SU-DHL-6 (cell line): Measurements from ENCODE around the gene ADD3.

ENCODE experiments used
- H2AFZ ChIP-seq: fragments of 200-600 bp; sonication (generic); 2 replicates; pipeline ENCODE4 v1.6.1; 2014; ENCODE audit warnings: low read depth, mild to moderate bottlenecking, moderate library complexity, mixed read lengths, antibody characterized with exemption, low read length; ENCODE audit not compliant: severe bottlenecking
- H3F3A ChIP-seq: fragments of 200-600 bp; shearing (Covaris generic); 2 replicates; pipeline ENCODE4 v1.6.0; 2016; ENCODE audit warnings: antibody characterized with exemption, mild to moderate bottlenecking; ENCODE audit not compliant: insufficient read depth
- H3K27ac ChIP-seq: fragments of 200-600 bp; sonication (generic); 2 replicates; pipeline ENCODE4 v1.5.1; 2016; ENCODE audit warnings: low read depth, mild to moderate bottlenecking, low read length, moderate library complexity, mixed read lengths
- H3K27me3 ChIP-seq: fragments of 200-600 bp; sonication (generic), shearing (Covaris generic); 2 replicates; pipeline ENCODE4 v1.6.0; 2014; ENCODE audit warnings: mild to moderate bottlenecking, low read length
- H3K36me3 ChIP-seq: fragments of 200-600 bp; sonication (generic); 2 replicates; pipeline ENCODE4 v1.6.1; 2014; ENCODE audit warnings: mild to moderate bottlenecking, low read length, mixed read lengths
- H3K4me2 ChIP-seq: fragments of 300-600, 200-600 bp; shearing (Covaris generic), sonication (generic); 2 replicates; pipeline ENCODE4 v1.6.0; 2014; ENCODE audit warnings: low read length, low read depth, mild to moderate bottlenecking; ENCODE audit not compliant: poor library complexity, severe bottlenecking
- H3K4me3 ChIP-seq: fragments of 200-600 bp; sonication (generic); 2 replicates; pipeline ENCODE4 v1.5.1; 2014; ENCODE audit warnings: antibody characterized with exemption, low read length, mild to moderate bottlenecking, mixed read lengths; ENCODE audit not compliant: insufficient read depth, poor library complexity, severe bottlenecking
- H3K79me2 ChIP-seq: fragments of 200-600 bp; sonication (generic); 2 replicates; pipeline ENCODE4 v1.6.1; 2014; ENCODE audit warnings: mild to moderate bottlenecking, low read length, moderate library complexity; ENCODE audit not compliant: insufficient read depth
- H3K9ac ChIP-seq: fragments of 200-600 bp; sonication (generic); 2 replicates; pipeline ENCODE4 v1.7.0; 2014; ENCODE audit warnings: mild to moderate bottlenecking, low read length
- H3K9me2 ChIP-seq: fragments of 200-600 bp; sonication (generic); replicated peaks from 2 replicates; pipeline ENCODE4 v1.6.1; 2014; ENCODE audit warnings: low read length; ENCODE audit not compliant: insufficient read depth
- H3K9me3 ChIP-seq: fragments of 200-600 bp; sonication (generic); 2 replicates; pipeline ENCODE4 v1.6.1; 2014; ENCODE audit warnings: low read length, mixed read lengths; ENCODE audit not compliant: insufficient read depth
- H4K20me1 ChIP-seq: fragments of 200-600 bp; sonication (generic); 2 replicates; pipeline ENCODE4 v1.6.1; 2014; ENCODE audit warnings: low read depth, mild to moderate bottlenecking, antibody characterized with exemption, low read length, moderate library complexity, mixed read lengths
- CTCF ChIP-seq: fragments of 200-600 bp; sonication (generic); IDR thresholded peaks from one replicate; pipeline ENCODE4 v1.5.1; 2017; ENCODE audit warnings: antibody characterized with exemption, mild to moderate bottlenecking, low read length, moderate library complexity; ENCODE audit not compliant: insufficient read depth, poor library complexity, severe bottlenecking
- EZH2phosphoT487 ChIP-seq: fragments of 200-600 bp; sonication (generic), shearing (Covaris generic); conservative IDR thresholded peaks from 2 replicates; pipeline ENCODE4 v1.6.1; 2018; ENCODE audit warnings: mild to moderate bottlenecking, antibody characterized with exemption, low read length, moderate library complexity, mixed read lengths

Gene ADD3

GRCh38 chr10:110032801-110033700, 25.3 kb downstream of the ADD3 start:
- Histone ChIP-seq H3K4me3 (no peak overlapping the region), H2AFZ (no peak overlapping the region), H3K27ac (no peak overlapping the region), H3K27me3 (no peaks in the 10 kb centered on the region), H3F3A (0 out of 2 replicates have a peak, but pooled peaks cover 5% of the 10 kb centered on the region), H3K79me2 (peaks cover 97% of the 10 kb centered on the region), H3K9me3 (no peaks in the 10 kb centered on the region), H4K20me1 (peaks cover 33% of the 10 kb centered on the region), H3K4me2 (no peak overlapping the region), H3K9ac (no peak overlapping the region), H3K36me3 (no peaks in the 10 kb centered on the region), H3K9me2 (no peaks in the 10 kb centered on the region)
- no peak for TF ChIP-seq CTCF
- TF ChIP-seq EZH2phosphoT487 = no peak

GRCh38 chr10:110033701-110034235, 26.0 kb downstream of the ADD3 start:
- H3K79me2 ChIP-seq = peaks cover 97% of the 10 kb centered on the region
- no peaks in the 10 kb centered on the region for H3K9me2 ChIP-seq
- H2AFZ ChIP-seq = no peak overlapping the region
- H3K9ac ChIP-seq = no peak overlapping the region
- H3K9me3 ChIP-seq = no peaks in the 10 kb centered on the region
- H3F3A ChIP-seq = 0 out of 2 replicates have a peak, but pooled peaks cover 5% of the 10 kb centered on the region
- no peak overlapping the region for H3K27ac ChIP-seq
- no peaks in the 10 kb centered on the region for H3K27me3 ChIP-seq
- peaks cover 33% of the 10 kb centered on the region for H4K20me1 ChIP-seq
- no peak overlapping the region for H3K4me2 ChIP-seq
- no peak overlapping the region for H3K4me3 ChIP-seq
- no peaks in the 10 kb centered on the region for H3K36me3 ChIP-seq
- TF ChIP-seq EZH2phosphoT487 (no peak), CTCF (no peak)

GRCh38 chr10:110034596-110034995, 26.8 kb downstream of the ADD3 start:
- Histone ChIP-seq H3K9me3 (no peaks in the 10 kb centered on the region), H3K79me2 (peaks cover 97% of the 10 kb centered on the region), H3K9ac (no peak overlapping the region), H2AFZ (no peak overlapping the region), H3K4me2 (no peak overlapping the region), H3K27me3 (no peaks in the 10 kb centered on the region), H3K9me2 (no peaks in the 10 kb centered on the region), H3K36me3 (no peaks in the 10 kb centered on the region), H3K4me3 (no peak overlapping the region), H3F3A (0 out of 2 replicates have a peak, but pooled peaks cover 5% of the 10 kb centered on the region), H4K20me1 (peaks cover 33% of the 10 kb centered on the region; the same call in 1 of the 2 replicates), H3K27ac (peak overlapping the region; percentile 1; the same call in 1 of the 2 replicates)
- TF ChIP-seq CTCF = no peak
- no peak for TF ChIP-seq EZH2phosphoT487
